OCI-LY1 (cell line): ENCODE results near the gene GALNTL6.

Source experiments
- EZH2 ChIP-seq: fragments of 200-600 bp; sonication (generic), shearing (Covaris generic); IDR thresholded peaks from 2 replicates; pipeline ENCODE4 v1.8.0; 2017; ENCODE audit warnings: borderline replicate concordance, mixed run types, mild to moderate bottlenecking, antibody characterized with exemption, low read length, moderate library complexity, mixed read lengths
- TF ChIP-seq, protein P1 (sequence below): fragments of 200-600 bp; sonication (generic), shearing (Covaris generic); IDR thresholded peaks from 2 replicates; pipeline ENCODE4 v1.5.1; 2017; ENCODE audit warnings: mild to moderate bottlenecking, antibody characterized with exemption, low read length, moderate library complexity, mixed read lengths

DNA sequence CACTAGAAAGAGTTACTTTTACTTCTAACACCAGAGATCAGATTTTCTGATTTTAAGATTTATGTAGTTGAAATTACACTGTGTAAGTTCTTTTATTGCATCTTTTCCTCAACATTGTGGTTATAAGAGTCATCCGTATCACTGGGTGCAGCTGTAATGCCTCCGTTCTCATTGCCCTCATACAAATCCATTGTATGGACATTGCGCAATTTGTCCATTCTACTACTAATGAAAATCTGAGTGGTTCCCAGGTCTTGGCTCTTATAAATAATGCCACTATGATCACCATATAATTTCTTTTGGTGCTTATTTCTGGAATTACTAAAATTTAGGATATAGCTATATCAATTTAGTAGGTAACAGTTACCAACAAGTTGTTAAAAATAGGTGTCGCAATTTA lies 741.4 kb downstream of the GALNTL6 start:
- TF ChIP-seq, protein P1, sequence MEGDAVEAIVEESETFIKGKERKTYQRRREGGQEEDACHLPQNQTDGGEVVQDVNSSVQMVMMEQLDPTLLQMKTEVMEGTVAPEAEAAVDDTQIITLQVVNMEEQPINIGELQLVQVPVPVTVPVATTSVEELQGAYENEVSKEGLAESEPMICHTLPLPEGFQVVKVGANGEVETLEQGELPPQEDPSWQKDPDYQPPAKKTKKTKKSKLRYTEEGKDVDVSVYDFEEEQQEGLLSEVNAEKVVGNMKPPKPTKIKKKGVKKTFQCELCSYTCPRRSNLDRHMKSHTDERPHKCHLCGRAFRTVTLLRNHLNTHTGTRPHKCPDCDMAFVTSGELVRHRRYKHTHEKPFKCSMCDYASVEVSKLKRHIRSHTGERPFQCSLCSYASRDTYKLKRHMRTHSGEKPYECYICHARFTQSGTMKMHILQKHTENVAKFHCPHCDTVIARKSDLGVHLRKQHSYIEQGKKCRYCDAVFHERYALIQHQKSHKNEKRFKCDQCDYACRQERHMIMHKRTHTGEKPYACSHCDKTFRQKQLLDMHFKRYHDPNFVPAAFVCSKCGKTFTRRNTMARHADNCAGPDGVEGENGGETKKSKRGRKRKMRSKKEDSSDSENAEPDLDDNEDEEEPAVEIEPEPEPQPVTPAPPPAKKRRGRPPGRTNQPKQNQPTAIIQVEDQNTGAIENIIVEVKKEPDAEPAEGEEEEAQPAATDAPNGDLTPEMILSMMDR, result no peak
- TF ChIP-seq EZH2, result no peak
